Brain microvascular endothelial cell (primary cell): ENCODE data around the gene C18orf63.

ENCODE experiments used
- DNase-seq: peaks from one replicate; pipeline ENCODE4 v3.0.0-alpha.2; 2020
- H3K27ac ChIP-seq: fragments of 250-450 bp; sonication (Bioruptor Pico); 2 replicates; pipeline ENCODE4 v1.5.1; 2020; ENCODE audit warnings: mild to moderate bottlenecking, moderate library complexity
- H3K27me3 ChIP-seq: fragments of 250-450 bp; sonication (Bioruptor Pico); replicated peaks from 2 replicates; pipeline ENCODE4 v1.5.1; 2020; ENCODE audit warnings: mild to moderate bottlenecking
- H3K36me3 ChIP-seq: fragments of 250-450 bp; sonication (Bioruptor Pico); replicated peaks from 2 replicates; pipeline ENCODE4 v1.5.1; 2020; ENCODE audit warnings: mild to moderate bottlenecking
- H3K4me3 ChIP-seq: 2 replicates; pipeline ENCODE4 v1.5.1; 2011; ENCODE audit warnings: low read depth, mild to moderate bottlenecking, control low read depth, low read length, moderate library complexity
- CTCF ChIP-seq: IDR thresholded peaks from 2 replicates; pipeline ENCODE4 v1.5.1; 2011; ENCODE audit warnings: low read depth, mild to moderate bottlenecking, moderate library complexity, low read length, control low read depth, inconsistent platforms; ENCODE audit errors: missing control alignments
- in situ Hi-C: cut with HindIII; loops from 2 replicates; pipeline ENCODE4 v1.10.0; 2017; ENCODE audit warnings: low sequenced_read_pairs, low pct_ligation_motif_present

The C18orf63 gene

GRCh38 chr18:74333091-74333490 is 17.5 kb downstream of the C18orf63 start:
- no peak for DNase-seq
- in situ Hi-C loops, result loop anchor here (25.0 kb wide), 1 partner anchor 146 kb away; no protein-coding TSS in a partner anchor
- Histone ChIP-seq H3K4me3 (no peak overlapping the region), H3K27ac (no peak overlapping the region), H3K36me3 (no peaks in the 10 kb centered on the region), H3K27me3 (no peaks in the 10 kb centered on the region)
- TF ChIP-seq CTCF, result no peak

GRCh38 chr18:74334242-74334893 is 18.7 kb downstream of the C18orf63 start:
- in situ Hi-C loops, result loop anchor here (25.0 kb wide), 1 partner anchor 147 kb away; no protein-coding TSS in a partner anchor
- TF ChIP-seq CTCF, result no peak

GRCh38 chr18:74336656-74337055 is 21.0 kb downstream of the C18orf63 start:
- no peak overlapping the region for H3K4me3 ChIP-seq

More at GRCh38 chr18:74334242-74334893, 18.7 kb downstream of the C18orf63 start:
- H3K4me3 ChIP-seq, result no peak overlapping the region
- H3K27ac ChIP-seq, result no peak overlapping the region
- DNase-seq, result no peak
- H3K27me3 ChIP-seq, result no peaks in the 10 kb centered on the region
- no peaks in the 10 kb centered on the region for H3K36me3 ChIP-seq

GRCh38 chr18:74337155-74337911 is 21.7 kb downstream of the C18orf63 start:
- Histone ChIP-seq H3K4me3 (no peak overlapping the region), H3K27ac (no peak overlapping the region), H3K36me3 (no peaks in the 10 kb centered on the region), H3K27me3 (no peaks in the 10 kb centered on the region)
- DNase-seq, result no peak
- in situ Hi-C loops, result loop anchor here (25.0 kb wide), 1 partner anchor 150 kb away; no protein-coding TSS in a partner anchor
- no peak for TF ChIP-seq CTCF

More at GRCh38 chr18:74336656-74337055, 21.0 kb downstream of the C18orf63 start:
- no peak for DNase-seq
- no peaks in the 10 kb centered on the region for H3K36me3 ChIP-seq
- TF ChIP-seq CTCF, result no peak
- in situ Hi-C loops, result loop anchor here (25.0 kb wide), 1 partner anchor 149 kb away; no protein-coding TSS in a partner anchor
- H3K27me3 ChIP-seq, result no peaks in the 10 kb centered on the region
- H3K27ac ChIP-seq, result no peak overlapping the region

- H3K36me3 ChIP-seq, result no peaks in the 10 kb centered on the region
- H3K4me3 ChIP-seq, result no peak overlapping the region
Observed at GRCh38 chr18:74337912-74338309, 22.3 kb downstream of the C18orf63 start.

More at GRCh38 chr18:74337912-74338309, 22.3 kb downstream of the C18orf63 start:
- DNase-seq, result no peak
- no peak for TF ChIP-seq CTCF
- in situ Hi-C loops, result loop anchor here (25.0 kb wide), 1 partner anchor 151 kb away; no protein-coding TSS in a partner anchor
- Histone ChIP-seq H3K27me3 (no peaks in the 10 kb centered on the region), H3K27ac (no peak overlapping the region)
